ENCODE results near the gene PYGB. TPM values are rescaled to one million over a fixed set of nuclear protein-coding genes. Genes with fewer than 3 reads are reported as not detected.

The PYGB gene
- total RNA-seq, 1 donor from 2014 or later = 111 TPM

DNA sequence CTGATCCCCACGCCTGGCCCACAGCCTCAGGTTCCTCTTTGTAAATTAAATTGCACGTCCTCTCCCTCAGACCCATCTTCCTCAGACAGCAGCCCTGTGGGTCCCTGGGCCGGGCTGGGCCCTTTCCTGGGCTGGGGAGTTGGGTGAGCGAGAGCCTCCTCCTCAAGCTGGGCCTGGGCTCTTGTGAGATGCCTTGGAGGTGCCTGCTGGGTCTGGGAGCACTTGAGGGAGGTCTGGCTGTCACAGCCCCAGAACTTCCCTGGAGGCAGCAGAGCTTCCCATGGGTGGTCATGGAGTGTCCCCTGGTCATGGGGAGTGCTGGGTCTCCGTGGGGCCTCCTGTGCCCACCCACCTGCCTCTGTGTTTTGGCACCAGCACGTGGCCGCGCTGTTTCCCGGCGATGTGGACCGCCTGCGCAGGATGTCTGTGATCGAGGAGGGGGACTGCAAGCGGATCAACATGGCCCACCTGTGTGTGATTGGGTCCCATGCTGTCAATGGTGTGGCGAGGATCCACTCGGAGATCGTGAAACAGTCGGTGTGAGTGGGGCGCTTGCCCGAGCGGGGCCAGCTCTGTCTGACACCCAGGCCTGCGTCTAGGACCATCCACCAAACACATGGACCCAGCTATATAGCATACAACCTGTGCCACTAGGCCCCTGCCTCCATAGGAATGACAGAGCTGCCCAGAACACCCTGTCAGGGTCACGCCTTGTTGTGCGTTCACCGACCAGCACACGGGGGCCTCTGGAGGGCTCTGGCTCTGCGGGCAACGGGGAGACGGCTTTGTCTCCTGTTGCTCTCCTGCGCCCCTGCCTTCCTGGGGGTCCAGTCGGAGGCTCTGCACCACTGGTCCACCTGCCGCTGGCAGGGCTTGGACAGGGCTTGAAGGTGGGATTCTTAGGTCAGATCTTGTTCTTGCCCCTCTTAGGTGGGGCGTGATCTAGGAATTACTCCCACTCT is 33.0 kb downstream of the PYGB start:
- DNase-seq (ENCODE audit: low read depth, low spot score) = no peak

DNA sequence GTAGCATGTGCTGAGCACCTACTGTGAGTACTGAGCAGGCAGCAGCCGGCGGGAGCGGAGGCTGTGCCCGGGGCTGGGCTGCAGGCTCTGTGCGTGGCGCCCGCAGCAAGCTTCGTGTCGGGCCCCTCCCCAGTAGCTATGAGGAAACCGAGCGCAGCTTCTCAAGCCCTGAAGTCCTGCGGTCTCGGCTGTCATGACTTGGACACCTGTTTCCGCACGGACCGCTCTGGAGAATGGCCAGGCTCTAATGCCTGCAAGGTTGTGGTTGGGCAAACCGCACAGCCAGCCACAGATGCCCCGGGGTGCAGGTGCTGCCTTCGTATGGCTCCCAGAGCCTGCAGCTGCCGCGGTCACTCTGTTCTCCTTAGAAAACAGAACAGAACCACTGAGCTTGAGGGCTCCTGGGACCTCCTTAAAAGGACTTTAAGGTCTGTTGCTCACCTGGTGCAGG is 33.7 kb downstream of the PYGB start:
- no peak for DNase-seq (ENCODE audit: low read depth, low spot score)

DNA sequence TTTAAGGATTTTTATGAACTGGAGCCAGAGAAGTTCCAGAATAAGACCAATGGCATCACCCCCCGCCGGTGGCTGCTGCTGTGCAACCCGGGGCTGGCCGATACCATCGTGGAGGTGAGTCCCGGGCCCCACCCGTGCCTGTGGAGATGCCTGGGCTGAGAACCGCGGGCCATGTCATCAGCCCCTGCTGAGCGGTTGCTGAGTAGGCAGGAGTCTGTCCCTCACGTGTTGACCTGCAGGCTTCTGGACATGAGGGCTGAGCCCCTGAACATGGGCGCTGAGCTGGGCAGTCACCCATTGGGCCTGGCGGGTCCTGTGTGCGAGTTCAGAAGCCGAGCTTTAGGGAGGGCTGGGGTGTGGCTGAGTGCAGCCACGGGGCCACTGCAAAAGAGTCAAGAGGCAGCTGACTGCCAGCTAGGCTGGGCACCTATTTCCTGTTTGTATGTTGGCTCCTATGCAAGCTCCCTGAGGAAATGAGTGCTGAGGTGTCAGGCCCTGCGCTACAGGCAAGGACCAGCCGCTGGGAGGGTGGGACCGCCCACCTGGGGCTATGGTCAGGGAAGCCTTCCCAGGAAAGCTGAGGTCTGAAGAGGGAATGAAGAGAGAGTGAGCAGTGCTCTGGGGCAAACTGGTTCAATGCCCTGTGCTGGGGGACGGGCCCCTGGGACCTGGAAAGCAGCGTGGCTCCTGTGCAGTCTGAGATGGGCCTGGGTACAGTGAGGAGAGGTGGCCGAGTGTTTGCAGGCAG is 34.3 kb downstream of the PYGB start:
- DNase-seq (ENCODE audit: low read depth, low spot score) = no peak

- DNase-seq (ENCODE audit: low read depth, low spot score) = no peak
Measured at GRCh38 chr20:25282796-25283195, 34.9 kb downstream of the PYGB start.

- no peak for DNase-seq (ENCODE audit: low read depth, low spot score)
Measured at GRCh38 chr20:25283221-25283951, 35.5 kb downstream of the PYGB start.

DNA sequence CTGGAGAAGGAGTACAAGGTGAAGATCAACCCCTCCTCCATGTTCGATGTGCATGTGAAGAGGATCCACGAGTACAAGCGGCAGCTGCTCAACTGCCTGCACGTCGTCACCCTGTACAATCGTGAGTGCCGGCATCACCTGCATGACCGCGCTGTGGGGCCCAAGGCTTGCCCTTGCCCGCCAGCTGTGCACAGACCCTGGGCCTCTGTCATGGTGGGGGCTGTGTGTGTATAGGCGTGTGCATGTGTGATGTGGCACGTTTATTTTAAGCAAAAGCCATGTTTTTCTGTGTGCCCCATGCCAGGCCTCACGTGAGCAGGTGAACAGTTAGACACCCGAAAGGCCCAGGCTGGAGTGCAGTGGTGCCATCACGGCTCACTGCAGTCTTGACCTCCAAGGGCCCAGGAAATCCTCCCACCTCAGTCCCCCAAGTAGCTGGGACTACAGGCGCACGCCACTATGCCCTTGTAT is 36.3 kb downstream of the PYGB start:
- no peak for DNase-seq (ENCODE audit: low read depth, low spot score)

DNA sequence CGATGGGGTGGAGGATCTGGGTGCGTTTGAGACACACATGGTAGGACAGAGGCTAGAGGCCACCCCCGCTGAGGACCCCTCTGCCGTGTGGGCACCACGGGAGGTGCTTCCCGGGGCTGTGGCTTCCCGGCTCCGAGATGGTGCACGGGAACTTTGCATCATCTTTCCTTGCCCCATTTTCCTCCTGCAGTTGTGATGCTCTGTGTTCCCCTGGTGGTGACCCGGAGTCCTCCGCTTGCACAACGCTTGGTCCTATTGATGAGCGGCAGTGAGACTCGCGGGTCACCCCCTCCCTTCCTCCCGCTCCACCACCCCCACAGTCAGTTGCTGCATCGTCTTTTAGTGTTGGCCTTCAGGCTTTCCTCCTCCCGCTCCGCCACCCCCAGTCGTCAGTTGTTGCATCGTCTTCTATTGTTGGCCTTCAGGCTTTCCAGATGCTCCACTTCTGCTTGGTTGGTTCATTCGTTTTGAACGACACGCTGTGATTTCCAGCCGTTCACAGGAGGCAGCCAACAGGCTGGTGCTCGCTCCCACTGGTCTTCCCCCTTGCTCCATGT is 37.3 kb downstream of the PYGB start:
- no peak for DNase-seq (ENCODE audit: low read depth, low spot score)

GRCh38 chr20:25285856-25286798 is 38.2 kb downstream of the PYGB start:
- no peak for DNase-seq (ENCODE audit: low read depth, low spot score)

GRCh38 chr20:25286917-25287316 is 39.0 kb downstream of the PYGB start:
- no peak for DNase-seq (ENCODE audit: low read depth, low spot score)

DNA sequence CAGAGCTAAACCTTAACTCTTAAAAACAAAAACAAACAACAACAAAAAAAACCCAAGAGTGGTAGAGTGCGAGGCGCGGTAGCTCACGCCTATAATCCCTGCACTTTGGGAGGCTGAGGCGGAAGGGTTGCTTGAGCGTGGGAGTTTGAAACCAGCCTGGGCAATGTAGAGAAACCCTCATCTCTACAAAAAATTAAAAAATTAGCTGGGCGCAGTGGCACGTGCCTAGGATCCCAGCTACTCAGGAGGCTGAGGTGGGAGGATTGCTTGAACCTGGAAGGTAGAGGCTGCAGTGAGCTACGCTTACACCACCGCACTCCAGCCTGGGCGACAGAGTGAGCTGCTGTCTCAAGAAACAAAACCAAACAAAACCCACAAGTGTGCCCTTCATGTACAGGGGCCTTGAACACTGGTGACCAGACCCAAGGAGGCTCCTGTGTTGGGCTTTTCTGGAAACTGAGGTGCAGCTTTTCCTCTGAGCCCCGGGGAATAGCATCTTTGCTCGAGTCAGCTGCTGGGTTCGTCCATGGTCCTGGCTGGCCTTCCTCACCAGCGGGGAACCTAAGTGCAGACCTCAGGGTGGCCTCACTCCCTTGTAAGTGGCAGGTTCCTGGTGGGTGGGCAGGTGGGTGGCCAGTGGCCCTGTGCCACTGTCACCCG is 39.9 kb downstream of the PYGB start:
- no peak for DNase-seq (ENCODE audit: low read depth, low spot score)

- DNase-seq (ENCODE audit: low read depth, low spot score) = no peak
Measured at GRCh38 chr20:25288291-25289181, 40.7 kb downstream of the PYGB start.

GRCh38 chr20:25289886-25290597 is 42.2 kb downstream of the PYGB start:
- no peak for DNase-seq (ENCODE audit: low read depth, low spot score)

- DNase-seq (ENCODE audit: low read depth, low spot score) = no peak
Measured at GRCh38 chr20:25290646-25291431, 43.0 kb downstream of the PYGB start.

DNA sequence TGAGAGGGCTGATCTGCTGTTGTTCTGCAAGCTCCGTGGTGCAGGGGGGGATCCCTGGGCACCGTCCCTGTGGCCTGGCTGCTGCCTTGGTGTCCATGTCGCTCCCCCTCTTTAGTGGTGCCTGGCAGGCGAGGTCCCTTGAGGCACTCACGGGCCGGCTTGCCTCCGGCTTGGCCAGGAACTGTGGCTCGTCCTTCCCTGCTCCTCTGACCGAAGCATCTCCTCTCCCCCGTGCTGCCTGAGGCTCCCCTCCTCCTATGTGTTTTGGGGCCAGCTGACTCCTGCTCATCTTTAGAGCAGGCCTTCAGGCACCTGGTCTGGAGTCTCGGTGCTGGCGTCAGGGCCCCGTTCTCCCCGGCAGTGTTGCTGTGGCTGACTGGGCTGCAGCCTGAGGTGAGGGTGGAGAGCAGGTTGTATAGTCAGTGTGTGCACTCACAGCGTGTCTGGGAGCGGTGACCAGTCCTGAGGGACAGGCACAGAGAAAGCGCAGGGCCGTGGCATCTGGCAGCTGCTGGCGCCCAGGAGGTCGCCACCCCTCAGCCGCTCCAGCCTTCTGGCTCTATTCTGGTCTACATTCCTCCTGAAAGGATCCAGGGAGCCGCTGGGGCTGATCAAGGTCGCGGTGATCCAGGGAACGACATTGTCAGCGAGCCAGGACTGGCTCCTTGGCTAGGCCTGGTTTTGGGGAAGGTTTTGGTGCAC is 43.7 kb downstream of the PYGB start:
- DNase-seq (ENCODE audit: low read depth, low spot score) = no peak

GRCh38 chr20:25292176-25292891 is 44.4 kb downstream of the PYGB start:
- no peak for DNase-seq (ENCODE audit: low read depth, low spot score)

DNA sequence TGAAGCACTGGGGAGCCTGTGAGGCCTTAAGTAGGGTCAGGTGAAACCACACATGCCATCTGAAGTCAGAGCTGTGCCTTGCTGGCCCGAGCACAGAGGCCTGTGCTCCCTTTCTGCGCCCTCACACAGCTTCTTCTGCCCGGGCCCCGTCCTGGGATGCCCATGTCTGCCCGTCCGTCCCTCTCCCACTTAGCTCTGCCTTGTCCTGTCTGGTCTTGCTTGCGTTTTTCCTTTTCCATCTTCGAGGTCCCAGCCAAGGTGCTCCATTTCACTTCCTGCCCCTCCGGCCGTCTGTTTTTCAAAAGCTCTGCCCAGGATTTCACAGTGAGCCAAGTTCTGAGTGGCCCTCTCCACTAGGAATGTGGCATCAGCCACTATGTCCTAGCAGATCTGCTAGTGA is 45.6 kb downstream of the PYGB start:
- DNase-seq (ENCODE audit: low read depth, low spot score) = no peak
